ENCODE results near the gene UPK1B.

DNA sequence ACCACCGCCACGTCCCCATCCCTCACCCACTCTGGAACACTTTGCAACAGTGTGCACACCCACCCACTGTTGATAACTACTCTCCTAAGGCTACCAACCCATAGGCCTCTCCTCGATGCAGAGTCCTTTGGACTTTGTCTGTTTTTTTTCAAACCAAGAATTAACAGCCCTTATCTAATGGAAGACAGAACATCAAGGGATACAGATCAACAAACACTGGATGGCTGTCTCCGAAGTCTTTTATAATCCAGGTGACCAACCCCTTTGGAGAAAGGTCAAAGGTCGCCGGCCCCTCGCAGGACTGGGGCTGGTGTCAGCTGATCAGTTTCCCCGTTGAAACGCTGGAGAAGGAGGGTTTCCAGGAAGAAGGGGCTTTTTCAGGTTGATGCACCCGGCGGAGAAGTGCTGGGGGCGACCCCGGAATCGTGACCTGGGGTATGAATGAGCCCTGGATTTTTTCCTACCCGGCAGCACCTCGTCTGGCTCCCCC is 66.7 kb downstream of the UPK1B start:
- TF ChIP-seq, protein P1, sequence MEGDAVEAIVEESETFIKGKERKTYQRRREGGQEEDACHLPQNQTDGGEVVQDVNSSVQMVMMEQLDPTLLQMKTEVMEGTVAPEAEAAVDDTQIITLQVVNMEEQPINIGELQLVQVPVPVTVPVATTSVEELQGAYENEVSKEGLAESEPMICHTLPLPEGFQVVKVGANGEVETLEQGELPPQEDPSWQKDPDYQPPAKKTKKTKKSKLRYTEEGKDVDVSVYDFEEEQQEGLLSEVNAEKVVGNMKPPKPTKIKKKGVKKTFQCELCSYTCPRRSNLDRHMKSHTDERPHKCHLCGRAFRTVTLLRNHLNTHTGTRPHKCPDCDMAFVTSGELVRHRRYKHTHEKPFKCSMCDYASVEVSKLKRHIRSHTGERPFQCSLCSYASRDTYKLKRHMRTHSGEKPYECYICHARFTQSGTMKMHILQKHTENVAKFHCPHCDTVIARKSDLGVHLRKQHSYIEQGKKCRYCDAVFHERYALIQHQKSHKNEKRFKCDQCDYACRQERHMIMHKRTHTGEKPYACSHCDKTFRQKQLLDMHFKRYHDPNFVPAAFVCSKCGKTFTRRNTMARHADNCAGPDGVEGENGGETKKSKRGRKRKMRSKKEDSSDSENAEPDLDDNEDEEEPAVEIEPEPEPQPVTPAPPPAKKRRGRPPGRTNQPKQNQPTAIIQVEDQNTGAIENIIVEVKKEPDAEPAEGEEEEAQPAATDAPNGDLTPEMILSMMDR (IDR thresholded peaks at IDR 0.05; ENCODE audit: low read depth, low read length) = no peak
- TF ChIP-seq EZH2phosphoT487 (IDR thresholded peaks at IDR 0.05; ENCODE audit: low read depth) = no peak

Measured in OCI-LY3 (cell line).